Measurements from ENCODE around the gene MLX. TPM values are rescaled to one million over a fixed set of nuclear protein-coding genes. Genes with fewer than 3 reads are reported as not detected.
A peak's percentile ranks its signal among the peaks of the same experiment; 100 is the strongest.
"Not testable (repeated sequence)": the region's sequence is repeated elsewhere in the genome, so short reads cannot be mapped to it uniquely, and the experiment has no call there.

Gene MLX
- total and polyA plus RNA-seq, 10 donors = 33.0 to 64.4 (median 48.4) TPM

- peaks cover 0 to 29% (median 9%) of the 10 kb centered on the region in 6 donors for H3K4me1 ChIP-seq
- H3K4me3 ChIP-seq = no peak overlapping the region
- no peak for DNase-seq
- peaks cover 0 to under 1% (median 0%) of the 10 kb centered on the region in 7 donors for H3K27me3 ChIP-seq (replicated peaks in 1 of 7)
- TF ChIP-seq POLR2A (IDR thresholded peaks at IDR 0.05) (no peak), POLR2AphosphoS5 (IDR thresholded peaks at IDR 0.05) (peak; percentile 27 to 73 (median 48))
- H3K36me3 ChIP-seq = peaks cover 0 to 71% (median 44%) of the 10 kb centered on the region in 6 donors
- intact Hi-C loops (cut with DNase I; ENCODE audit: low total_unique reads) = no loop called here
- H3K9me3 ChIP-seq = no peaks in the 10 kb centered on the region
- H3K27ac ChIP-seq = peak overlapping the region in 2 of 8 donors; percentile 18 to 55
- 90 to 95% (median 93%) methylated on average over 23 to 39 of the region's 39 CpGs for WGBS, 5 donors
These were observed 23.5 kb upstream of the MLX start for GRCh38 chr17:42543190-42544079.

- intact Hi-C loops (cut with DNase I; ENCODE audit: low total_unique reads) = no loop called here
- DNase-seq = no peak
- peaks cover 0 to 57% (median 31%) of the 10 kb centered on the region in 6 donors for H3K36me3 ChIP-seq
These were observed 22.0 kb upstream of the MLX start for GRCh38 chr17:42544874-42545283.

GRCh38 chr17:42545755-42546505, 21.0 kb upstream of the MLX start:
- Histone ChIP-seq H3K36me3 (peaks cover 0 to 46% (median 30%) of the 10 kb centered on the region in 6 donors), H3K4me1 (peaks cover 5 to 33% (median 16%) of the 10 kb centered on the region in 6 donors)
- DNase-seq; H3K27me3 ChIP-seq (replicated peaks in 1 of 7); H3K9me3 ChIP-seq; H3K27ac ChIP-seq; intact Hi-C loops (cut with DNase I; ENCODE audit: low total_unique reads); H3K4me3 ChIP-seq: not testable (repeated sequence)
- WGBS, 5 donors = 91 to 93% (median 92%) methylated on average over 8 to 9 of the region's 9 CpGs

More at GRCh38 chr17:42544874-42545283, 22.0 kb upstream of the MLX start:
- Histone ChIP-seq H3K4me3 (no peak overlapping the region), H3K27me3 (replicated peaks in 1 of 7) (peaks cover 0 to 4% (median 0%) of the 10 kb centered on the region in 7 donors), H3K27ac (no peak overlapping the region), H3K9me3 (no peaks in the 10 kb centered on the region), H3K4me1 (peaks cover 5 to 36% (median 16%) of the 10 kb centered on the region in 6 donors)
- TF ChIP-seq POLR2AphosphoS5 (IDR thresholded peaks at IDR 0.05) (no peak), POLR2A (IDR thresholded peaks at IDR 0.05) (no peak), CTCF (IDR thresholded peaks at IDR 0.05 in 8 of 11, conservative IDR thresholded peaks at IDR 0.05 in 3 of 11) (no peak)
- WGBS, 5 donors = 71 to 80% (median 80%) methylated on average over 8 of the region's 8 CpGs

- H3K9me3 ChIP-seq = no peaks in the 10 kb centered on the region
- H3K36me3 ChIP-seq = peaks cover 0 to 35% (median 20%) of the 10 kb centered on the region in 6 donors
- DNase-seq = no peak
- 85 to 93% (median 89%) methylated on average over 18 to 23 of the region's 23 CpGs for whole genome bisulfite sequencing, 5 donors
- TF ChIP-seq CTCF (IDR thresholded peaks at IDR 0.05 in 8 of 11, conservative IDR thresholded peaks at IDR 0.05 in 3 of 11) = no peak
- TF ChIP-seq POLR2AphosphoS5 (IDR thresholded peaks at IDR 0.05) = peak in 2 of 3 donors; percentile 20 to 29
- peaks cover 0 to 4% (median 0%) of the 10 kb centered on the region in 7 donors for H3K27me3 ChIP-seq (replicated peaks in 1 of 7)
- intact Hi-C loops (cut with DNase I; ENCODE audit: low total_unique reads) = no loop called here
- H3K27ac ChIP-seq = no peak overlapping the region
- no peak overlapping the region for H3K4me3 ChIP-seq
- peaks cover 5 to 24% (median 16%) of the 10 kb centered on the region in 6 donors for H3K4me1 ChIP-seq
These were observed 19.9 kb upstream of the MLX start for GRCh38 chr17:42547001-42547461.
